Peyer's patch (tissue), 4 donors: Measurements from ENCODE around the gene ACBD6. TPM values are rescaled to one million over a fixed set of nuclear protein-coding genes. Genes with fewer than 3 reads are reported as not detected.

Experiments used
- DNase-seq, 3 donors: peaks; one replicate each; pipeline ENCODE4 v3.0.0-alpha.2; 2017 to 2019
- H3K27ac ChIP-seq, 4 donors: fragments of 200-600 bp; sonication (generic); one replicate each; pipeline ENCODE4 v1.5.1; 2016 to 2019
- H3K27me3 ChIP-seq, 2 donors: fragments of 200-600 bp; sonication (generic); one replicate each; pipeline ENCODE4 v1.5.1; 2019
- H3K36me3 ChIP-seq, 3 donors: fragments of 200-600 bp; sonication (generic); one replicate each; pipeline ENCODE4 v1.5.1; 2016 to 2019
- H3K4me1 ChIP-seq, 4 donors: fragments of 200-600 bp; sonication (generic); one replicate each; pipeline ENCODE4 v1.5.1; 2016 to 2019
- H3K4me3 ChIP-seq, 4 donors: fragments of 200-600 bp; sonication (generic); 1 replicate in 3 of 4; 2 replicates in 1 of 4; pipeline ENCODE4 v1.5.1; 2016 to 2019; ENCODE audit warnings: mild to moderate bottlenecking in 1 of 4
- H3K9me3 ChIP-seq, 4 donors: fragments of 200-600 bp; sonication (generic); one replicate each; pipeline ENCODE4 v1.5.1; 2016 to 2019; ENCODE audit warnings: mild to moderate bottlenecking in 1 of 4
- POLR2A ChIP-seq, 2 donors: fragments of 450-650 bp; IDR thresholded peaks; one replicate each; pipeline ENCODE4 v1.5.1; 2017; ENCODE audit warnings: antibody characterized with exemption in 2 of 2, mild to moderate bottlenecking in 2 of 2, moderate library complexity in 2 of 2
- small RNA-seq, 2 donors: library from RNA; depleted of rRNA; stranded (forward); fragments of <200 nt; gene quantifications; one replicate each; pipeline ENCODE3, GENCODE V24; 2016
- total RNA-seq, 4 donors: library from RNA; depleted of rRNA; stranded (reverse); fragments of >200 nt; gene quantifications; one replicate each; pipeline ENCODE4 v1.1.0, GENCODE V29; 2016
- TF ChIP-seq, protein P1 (sequence below), 6 experiments: fragments of 450-650 bp in 4 of 6; fragments of 200-600 bp in 2 of 6; sonication (generic) in 1 of 6; IDR thresholded peaks; one replicate each; pipeline ENCODE4 v1.5.1; 2017 to 2019; ENCODE audit warnings: antibody characterized with exemption in 6 of 6, mild to moderate bottlenecking in 3 of 6, moderate library complexity in 1 of 6

Gene ACBD6
- total RNA-seq, 4 donors from 2014 or later: 32.2 to 56.1 (median 32.7) TPM

DNA sequence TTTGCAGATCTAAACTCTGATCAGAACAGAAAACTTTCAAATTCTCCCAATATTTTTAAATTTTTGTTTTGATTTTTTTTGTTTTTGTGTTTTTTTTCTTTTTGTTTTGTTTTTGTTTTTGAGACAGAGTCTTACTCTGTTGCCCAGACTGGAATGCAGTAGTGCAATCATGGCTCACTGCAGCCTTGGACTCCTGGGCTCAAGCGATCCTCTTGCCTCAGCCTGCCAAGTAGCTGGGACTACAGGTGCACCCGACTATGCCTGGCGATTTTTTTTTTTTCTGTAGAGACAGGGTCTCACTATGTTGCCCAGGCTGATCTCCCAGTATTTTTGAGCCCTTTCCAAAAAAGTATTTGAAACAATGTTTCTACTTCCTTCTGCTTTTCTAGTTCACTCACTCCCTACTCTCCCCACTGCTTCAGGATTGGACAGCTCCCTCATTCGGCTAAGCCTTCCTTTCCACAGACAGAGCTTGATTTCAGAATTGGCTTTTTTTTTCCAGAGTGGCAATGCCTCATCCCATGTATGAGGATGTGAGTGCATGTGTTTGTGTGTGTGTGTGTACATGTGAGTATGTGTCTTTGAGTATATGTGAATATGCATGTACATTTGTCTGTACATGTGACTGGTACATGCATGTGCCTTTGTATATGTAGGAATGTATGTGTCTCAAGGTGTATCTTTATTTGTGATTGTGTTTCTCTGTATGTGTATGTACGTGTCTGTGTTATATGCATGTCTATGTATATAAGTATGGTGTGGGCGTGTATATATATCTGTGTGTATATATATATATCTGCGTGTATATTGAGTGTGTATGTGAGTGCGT, 260.4 kb downstream of the ACBD6 start:
- DNase-seq: peak in 1 of 3 donors; percentile 0
- H3K4me1 ChIP-seq: peaks cover 0 to 5% (median 0%) of the 10 kb centered on the region in 4 donors

DNA sequence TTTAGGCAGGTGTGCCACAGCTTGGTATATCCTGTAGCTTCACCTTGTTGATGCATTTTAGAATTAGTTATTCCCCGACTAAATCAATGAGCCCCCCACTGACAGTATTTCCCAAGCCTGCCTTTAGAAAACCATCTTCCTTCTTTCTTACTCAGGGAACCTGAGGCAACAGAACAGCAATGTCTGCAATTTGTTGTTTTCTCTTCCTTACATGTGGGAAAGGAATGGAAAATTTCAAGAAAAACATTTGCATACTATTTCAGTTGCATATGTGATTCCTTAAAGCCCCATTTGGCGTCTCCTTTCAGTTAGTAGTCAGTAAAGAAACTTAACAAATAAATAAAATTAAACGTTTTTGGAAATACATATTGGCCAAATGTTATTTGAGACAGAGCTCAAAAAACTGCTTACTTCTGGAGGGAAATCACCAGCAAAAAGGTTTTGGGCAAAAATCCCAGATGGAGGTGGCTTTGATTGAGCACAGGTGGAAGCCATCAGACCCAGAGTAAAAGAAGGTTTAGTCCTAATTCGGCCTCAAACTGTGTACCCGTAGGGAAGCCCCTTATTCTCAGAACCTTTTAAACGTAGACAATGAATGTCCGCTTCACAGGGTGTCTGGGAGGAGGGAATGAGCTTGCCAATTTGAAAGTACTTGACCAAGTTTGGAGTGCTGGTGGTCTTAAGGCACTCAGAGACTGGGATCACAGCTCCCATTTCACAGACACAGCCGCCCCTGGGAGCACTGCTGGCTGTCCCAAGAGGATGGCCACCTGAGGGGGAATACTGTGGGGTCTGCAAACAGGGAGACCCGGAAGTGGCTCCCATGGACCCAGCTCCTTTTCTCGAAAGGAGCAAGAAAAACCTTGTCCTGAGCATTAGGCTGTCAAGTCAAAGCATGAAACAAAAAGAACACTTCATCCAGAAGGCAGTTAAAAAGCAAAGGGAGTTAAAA, 263.0 kb downstream of the ACBD6 start:
- no peaks in the 10 kb centered on the region for H3K36me3 ChIP-seq
- H3K4me3 ChIP-seq: no peak overlapping the region
- peaks cover 0 to 19% (median 6%) of the 10 kb centered on the region in 4 donors for H3K4me1 ChIP-seq
- TF ChIP-seq POLR2A (IDR thresholded peaks at IDR 0.05): no peak
- TF ChIP-seq, protein P1, sequence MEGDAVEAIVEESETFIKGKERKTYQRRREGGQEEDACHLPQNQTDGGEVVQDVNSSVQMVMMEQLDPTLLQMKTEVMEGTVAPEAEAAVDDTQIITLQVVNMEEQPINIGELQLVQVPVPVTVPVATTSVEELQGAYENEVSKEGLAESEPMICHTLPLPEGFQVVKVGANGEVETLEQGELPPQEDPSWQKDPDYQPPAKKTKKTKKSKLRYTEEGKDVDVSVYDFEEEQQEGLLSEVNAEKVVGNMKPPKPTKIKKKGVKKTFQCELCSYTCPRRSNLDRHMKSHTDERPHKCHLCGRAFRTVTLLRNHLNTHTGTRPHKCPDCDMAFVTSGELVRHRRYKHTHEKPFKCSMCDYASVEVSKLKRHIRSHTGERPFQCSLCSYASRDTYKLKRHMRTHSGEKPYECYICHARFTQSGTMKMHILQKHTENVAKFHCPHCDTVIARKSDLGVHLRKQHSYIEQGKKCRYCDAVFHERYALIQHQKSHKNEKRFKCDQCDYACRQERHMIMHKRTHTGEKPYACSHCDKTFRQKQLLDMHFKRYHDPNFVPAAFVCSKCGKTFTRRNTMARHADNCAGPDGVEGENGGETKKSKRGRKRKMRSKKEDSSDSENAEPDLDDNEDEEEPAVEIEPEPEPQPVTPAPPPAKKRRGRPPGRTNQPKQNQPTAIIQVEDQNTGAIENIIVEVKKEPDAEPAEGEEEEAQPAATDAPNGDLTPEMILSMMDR (IDR thresholded peaks at IDR 0.05): no peak
- H3K27me3 ChIP-seq: peaks cover 3 to 42% of the 10 kb centered on the region in 2 donors
- no peaks in the 10 kb centered on the region for H3K9me3 ChIP-seq
- peak in 1 of 3 donors; percentile 10 for DNase-seq
- no peak overlapping the region for H3K27ac ChIP-seq

More for the DNA sequence above, 260.4 kb downstream of the ACBD6 start:
- Histone ChIP-seq H3K36me3 (no peaks in the 10 kb centered on the region), H3K27me3 (peaks cover 0 to 18% of the 10 kb centered on the region in 2 donors), H3K27ac (no peak overlapping the region), H3K4me3 (no peak overlapping the region), H3K9me3 (no peaks in the 10 kb centered on the region)
- no peak for TF ChIP-seq POLR2A (IDR thresholded peaks at IDR 0.05)
- TF ChIP-seq, protein P1 (IDR thresholded peaks at IDR 0.05): no peak

GRCh38 chr1:180238675-180239074, 263.7 kb downstream of the ACBD6 start:
- no peak for DNase-seq
- H3K27ac ChIP-seq: no peak overlapping the region
- peaks cover 3 to 48% of the 10 kb centered on the region in 2 donors for H3K27me3 ChIP-seq
- no peaks in the 10 kb centered on the region for H3K36me3 ChIP-seq
- H3K4me3 ChIP-seq: no peak overlapping the region
- H3K9me3 ChIP-seq: no peaks in the 10 kb centered on the region
- TF ChIP-seq POLR2A (IDR thresholded peaks at IDR 0.05): no peak
- TF ChIP-seq, protein P1 (IDR thresholded peaks at IDR 0.05): no peak
- H3K4me1 ChIP-seq: peaks cover 0 to 24% (median 6%) of the 10 kb centered on the region in 4 donors

Small RNA genes within 50 kb of the gene (small RNA-seq; reads per million reads assigned to genes)
- gene MIR3121 (0 to 0.13 reads per million in 2 donors), gene RF00019 (0 reads per million in 2 donors)

Other genes starting within 250 kb of the ACBD6 start
- gene OVAAL, start 56.4 kb upstream of the ACBD6 start, total RNA-seq: not detected
- gene XPR1, start 129.4 kb upstream of the ACBD6 start, total RNA-seq: 10 to 100 TPM; 29.7 to 59.7 (median 53.9) TPM